Raji (cell line): ENCODE results near the gene DNM1.

Experiments
- POLR2A ChIP-seq: IDR thresholded peaks from 2 replicates; pipeline ENCODE4 v1.6.1; 2011; ENCODE audit warnings: low read depth, low read length, control low read depth; ENCODE audit not compliant: insufficient read depth

The DNM1 gene

DNA sequence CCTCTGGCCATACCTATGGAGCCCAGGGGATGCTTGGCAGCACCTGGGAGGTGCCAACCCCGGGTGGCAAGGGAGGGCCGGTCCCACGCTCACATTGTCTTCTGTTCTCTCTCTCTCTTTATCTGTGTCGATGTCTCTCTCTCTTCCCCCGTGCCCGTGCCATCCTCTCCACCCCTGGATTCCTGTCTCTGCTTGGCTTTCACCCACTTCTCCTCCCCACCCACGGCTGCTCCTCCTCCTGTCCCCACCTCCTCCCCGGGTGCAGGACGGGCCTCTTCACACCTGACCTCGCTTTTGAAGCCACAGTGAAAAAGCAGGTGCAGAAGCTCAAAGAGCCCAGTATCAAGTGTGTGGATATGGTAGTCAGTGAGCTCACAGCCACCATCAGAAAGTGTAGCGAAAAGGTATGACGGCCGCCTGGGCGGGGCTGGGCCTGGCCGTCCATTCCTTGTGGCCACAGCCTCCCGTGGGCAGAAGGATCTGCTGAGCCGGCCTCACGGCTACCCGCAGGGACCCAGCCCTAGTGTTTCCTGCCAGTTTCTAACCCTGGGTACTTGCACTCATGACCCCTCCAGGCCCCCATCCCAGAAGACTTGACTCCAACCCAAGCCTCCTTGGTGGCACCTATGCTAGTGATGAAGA lies 22.7 kb downstream of the DNM1 start:
- no peak for TF ChIP-seq POLR2A

DNA sequence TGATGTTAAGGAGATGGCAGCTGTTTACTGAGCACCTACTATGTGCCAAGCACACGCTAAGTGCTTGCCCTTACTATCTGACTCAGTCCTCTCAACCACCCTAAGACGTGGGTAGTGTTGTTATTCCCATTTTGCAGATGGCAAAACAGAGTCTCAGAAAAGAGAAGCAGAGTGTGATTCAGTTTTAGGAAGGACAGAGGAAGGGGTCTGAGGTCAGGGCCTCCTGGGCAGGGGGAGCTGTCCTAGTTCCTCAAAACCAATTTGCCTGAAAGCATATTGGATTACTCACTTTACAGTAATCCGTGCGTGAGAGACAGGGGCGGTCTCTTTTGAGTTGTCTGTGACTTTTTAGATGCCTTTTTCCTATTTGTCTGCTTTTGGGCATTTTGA lies 23.2 kb downstream of the DNM1 start:
- TF ChIP-seq POLR2A = no peak

DNA sequence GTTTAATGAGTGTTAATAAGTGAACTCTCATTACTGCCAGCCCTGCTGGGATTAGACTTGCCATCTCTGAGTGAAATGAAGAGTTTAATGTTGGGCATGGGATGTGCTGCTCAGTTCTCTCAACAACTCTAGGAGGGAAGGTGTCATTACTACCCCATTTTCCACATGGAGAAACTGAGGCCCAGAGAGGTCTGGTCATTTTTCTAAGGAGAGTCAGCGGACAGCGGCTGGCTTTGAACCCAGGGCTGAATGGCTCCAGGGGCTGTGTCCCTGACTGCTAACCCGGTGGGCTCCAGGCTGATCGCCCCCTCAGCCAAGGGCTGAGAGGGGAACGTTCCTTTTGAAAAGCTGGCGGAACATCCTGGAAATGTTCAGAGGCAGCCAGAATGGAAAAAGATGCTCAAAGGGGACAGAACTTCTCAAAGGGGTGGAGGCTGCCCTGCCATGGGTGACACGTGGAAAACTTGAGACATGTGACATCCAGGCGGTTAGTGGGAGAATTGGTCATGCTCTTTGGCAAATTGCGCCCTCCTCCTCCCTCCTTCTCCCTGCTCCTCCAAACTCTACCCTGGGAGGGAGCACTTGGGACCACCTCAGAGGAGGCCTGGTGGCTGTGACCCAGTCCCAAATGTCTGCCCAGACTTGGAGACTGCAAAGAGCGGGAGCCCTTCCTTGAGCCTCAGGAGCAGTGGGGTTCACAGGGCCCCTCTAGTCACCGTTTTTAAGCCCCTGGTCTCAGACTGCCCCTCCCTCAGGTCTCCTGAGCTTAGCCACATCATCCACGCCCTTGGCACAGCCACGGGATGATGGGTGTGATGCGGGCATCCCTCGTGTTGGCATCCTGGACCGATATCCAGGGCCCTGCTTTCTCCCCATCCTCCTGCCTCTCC lies 28.7 kb downstream of the DNM1 start:
- no peak for TF ChIP-seq POLR2A

DNA sequence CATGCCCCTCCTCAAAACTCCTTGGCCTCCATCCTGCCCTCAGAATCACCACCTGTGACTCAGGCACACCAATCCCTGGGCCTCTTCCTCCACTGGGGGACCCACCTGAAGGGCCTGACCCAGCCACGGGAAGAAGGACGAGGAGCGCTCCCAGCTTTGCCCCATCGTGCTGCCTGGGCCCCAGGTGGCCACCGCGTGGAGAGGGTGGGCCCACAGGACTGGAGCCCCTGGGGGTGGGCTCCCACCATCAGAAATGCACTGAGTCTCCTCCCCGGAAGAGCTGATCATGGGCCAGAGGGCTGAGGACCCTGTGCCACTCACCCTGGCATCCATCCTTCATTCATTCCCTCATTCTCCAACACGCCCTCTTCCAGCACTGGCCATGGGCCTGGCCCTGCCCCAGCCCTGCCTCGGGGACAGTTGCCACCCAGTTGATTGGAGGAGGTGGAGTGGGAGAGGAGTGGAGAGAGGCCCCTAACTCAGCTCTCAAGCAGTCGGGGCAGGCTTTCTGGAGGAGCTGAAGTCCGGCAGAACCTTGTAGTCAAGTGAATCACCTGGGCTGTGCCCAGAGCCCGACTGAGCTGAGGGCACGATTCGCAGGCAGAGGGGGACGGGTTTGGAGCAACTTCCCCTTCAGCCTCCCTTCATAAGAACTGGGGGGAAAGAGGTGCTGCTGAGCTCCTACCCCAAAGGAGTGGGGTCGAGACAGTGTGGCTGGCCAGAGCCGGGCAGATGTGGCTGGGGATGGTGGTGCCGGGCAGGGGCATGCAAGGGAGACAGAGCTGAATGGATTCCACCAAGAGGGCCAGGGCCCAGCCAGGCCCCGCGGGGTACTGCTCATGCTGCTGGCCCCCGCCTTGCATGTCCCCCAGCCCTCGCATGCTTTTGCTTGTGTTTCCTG lies 29.6 kb downstream of the DNM1 start:
- TF ChIP-seq POLR2A = no peak

DNA sequence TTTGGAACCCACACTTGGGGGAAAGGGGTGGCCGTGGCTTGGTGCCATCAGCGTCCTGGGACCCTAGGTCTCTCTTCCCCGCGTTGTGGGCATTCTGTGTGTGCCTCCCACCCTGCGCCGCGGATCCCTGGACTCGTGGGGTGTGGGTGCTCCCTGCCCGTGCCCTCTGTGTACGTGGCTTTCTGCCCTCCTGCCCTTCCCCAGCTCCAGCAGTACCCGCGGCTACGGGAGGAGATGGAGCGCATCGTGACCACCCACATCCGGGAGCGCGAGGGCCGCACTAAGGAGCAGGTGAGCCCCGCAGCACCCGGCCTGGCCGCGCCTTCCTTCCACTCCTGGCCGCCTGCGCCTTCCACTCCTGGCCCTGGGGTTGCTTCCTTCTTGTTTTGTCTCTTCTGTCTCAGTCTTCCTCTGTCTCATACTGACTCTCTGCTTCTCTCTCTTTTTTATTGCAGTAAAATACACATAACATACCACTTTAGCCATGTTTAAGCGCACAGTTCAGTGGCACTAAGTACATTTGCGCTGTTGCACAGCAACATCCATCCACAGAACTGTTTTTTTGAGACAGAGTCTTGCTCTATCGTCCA lies 30.7 kb downstream of the DNM1 start:
- no peak for TF ChIP-seq POLR2A

GRCh38 chr9:128242124-128242523 lies 38.9 kb downstream of the DNM1 start:
- TF ChIP-seq POLR2A = no peak

DNA sequence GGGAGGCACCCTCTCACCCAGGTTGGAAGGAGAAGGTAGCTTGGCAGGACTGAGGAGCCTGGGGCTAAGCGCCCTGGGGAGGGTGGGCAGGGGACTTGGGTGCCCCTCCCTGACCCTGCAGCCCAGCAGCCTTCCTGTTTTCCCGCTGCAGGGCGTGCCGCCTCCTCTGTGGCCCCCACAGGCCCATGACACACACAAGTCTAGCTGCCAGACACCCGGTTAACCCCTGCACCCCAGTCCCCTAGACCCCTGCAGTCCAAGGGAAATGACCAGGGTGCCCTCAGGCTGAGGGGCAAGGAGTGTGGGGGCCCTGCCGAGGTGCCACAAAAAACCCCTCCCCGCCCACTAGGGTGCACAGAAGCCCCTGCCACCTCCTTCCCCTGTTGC lies 39.6 kb downstream of the DNM1 start:
- TF ChIP-seq POLR2A = no peak

GRCh38 chr9:128243215-128244018 lies 40.2 kb downstream of the DNM1 start:
- TF ChIP-seq POLR2A = no peak

DNA sequence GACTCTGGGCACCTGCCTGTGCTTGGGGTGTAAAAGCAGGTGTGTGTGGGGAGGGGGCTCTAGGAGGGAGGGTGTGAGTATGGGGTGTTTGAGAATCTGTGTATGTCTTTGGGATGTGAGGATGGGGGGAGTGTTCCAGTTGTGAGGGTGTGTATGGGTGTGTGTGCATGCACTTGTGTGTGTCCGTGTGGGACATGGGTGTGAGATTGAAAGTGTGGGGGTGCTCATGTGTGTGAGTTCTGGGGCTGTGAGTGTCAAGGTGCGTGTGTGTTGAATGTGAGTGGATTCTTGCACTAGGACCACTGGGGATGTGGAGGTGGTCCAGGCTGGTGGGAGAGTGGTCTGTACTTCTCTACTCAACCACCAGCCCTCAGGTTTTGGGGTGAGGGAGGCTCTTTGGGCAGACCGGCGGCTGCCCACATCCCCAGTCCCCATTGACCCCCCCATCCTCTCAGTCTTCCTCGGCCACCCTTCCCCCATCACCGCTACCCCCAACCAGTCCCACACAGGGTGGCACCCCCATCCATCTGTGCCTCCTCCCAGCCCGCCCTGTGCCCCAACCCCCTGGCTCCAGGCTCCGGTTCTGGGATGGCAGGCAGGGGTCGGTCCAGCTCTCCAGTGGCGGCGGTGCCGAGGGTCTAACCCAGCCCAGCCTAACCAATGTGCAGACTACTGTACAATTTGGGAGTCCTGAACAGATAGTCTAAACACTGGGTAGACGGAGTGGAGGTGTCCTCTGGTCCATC lies 41.1 kb downstream of the DNM1 start:
- no peak for TF ChIP-seq POLR2A

DNA sequence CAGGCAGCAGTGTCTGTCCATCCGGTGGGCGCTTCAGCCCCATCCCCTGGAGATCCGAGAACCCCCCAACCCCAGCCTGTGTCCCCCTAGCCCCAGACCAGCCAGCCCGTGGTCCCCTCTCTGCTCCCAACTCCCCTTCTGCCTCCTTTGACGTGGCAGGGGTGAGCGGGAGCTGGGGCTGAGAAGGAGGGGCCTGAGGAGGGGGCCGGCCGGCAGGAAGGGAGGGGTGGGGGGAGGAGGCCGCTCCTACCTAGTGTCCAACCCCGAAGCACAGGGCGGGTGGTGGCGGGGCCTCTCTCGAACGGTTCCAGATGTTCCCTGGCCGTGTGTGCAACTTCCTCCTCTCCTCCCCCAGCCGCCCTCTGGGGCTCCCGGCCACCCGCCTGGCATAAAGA lies 41.7 kb downstream of the DNM1 start:
- no peak for TF ChIP-seq POLR2A

DNA sequence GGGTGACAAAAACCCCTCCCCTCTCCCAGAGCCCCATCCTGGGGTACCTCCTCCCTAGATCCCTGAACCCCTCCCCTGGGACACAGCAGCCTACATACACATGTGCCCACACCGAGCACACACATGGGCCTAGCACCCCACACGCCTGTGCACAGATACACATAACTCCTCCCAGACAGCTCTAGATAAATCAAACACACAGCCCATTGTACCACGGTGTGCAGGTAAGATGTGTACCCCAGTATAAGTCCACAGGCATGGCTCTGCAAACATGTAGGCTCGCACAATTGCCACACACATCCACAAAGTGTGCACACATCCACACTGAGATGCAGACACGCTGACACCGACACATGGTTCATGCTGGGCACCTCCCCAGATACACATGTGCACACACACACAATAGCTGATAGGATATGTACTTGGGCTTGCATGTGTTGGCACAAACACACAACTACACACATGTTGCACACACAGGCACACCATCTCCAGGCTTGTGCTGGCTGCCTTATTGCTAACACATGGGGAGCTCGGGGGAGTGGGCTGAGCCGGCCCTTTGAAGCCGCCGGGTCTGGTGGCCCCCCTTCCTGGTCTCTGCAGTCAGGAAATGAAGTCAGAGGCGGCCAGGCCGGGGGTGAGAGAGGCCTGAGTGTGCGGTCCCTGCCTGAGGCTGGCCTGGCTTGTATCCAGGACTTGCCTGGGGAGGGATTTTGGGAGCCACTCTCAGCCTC lies 42.4 kb downstream of the DNM1 start:
- no peak for TF ChIP-seq POLR2A

GRCh38 chr9:128246471-128246870 lies 43.3 kb downstream of the DNM1 start:
- TF ChIP-seq POLR2A = no peak

- TF ChIP-seq POLR2A = no peak
Observed at GRCh38 chr9:128247226-128247803, 44.1 kb downstream of the DNM1 start.
